ENCODE results near the gene FPGS. TPM values are rescaled to one million over a fixed set of nuclear protein-coding genes. Genes with fewer than 3 reads are reported as not detected.
"Not testable (repeated sequence)": the region's sequence is repeated elsewhere in the genome, so short reads cannot be mapped to it uniquely, and the experiment has no call there.

FPGS gene
- 30.2 TPM for total RNA-seq
- long read RNA-seq, transcript FPGS-203 (15 exons, 2,279 nt) = major isoform, 34 of 56 reads
- long read RNA-seq, transcript FPGS-201 (15 exons, 2,278 nt) = minor isoform, 7 of 56 reads
- long read RNA-seq, partial matches to known transcripts = 3 of 56 reads
- long read RNA-seq, other reads (novel, unspliced or antisense) = 11 of 56 reads

- intact Hi-C loops (cut with DNase I) = no loop called here
- peak; percentile 93 for ATAC-seq
These were observed at the start of gene FPGS for GRCh38 chr9:127802576-127803443. Gene FPGS (plus strand): TSS chr9:127802882. CDS start chr9:127802925, 43 bp downstream.

GRCh38 chr9:127753148-127753547 is 49.5 kb upstream of the FPGS start:
- no peak for DNase-seq (ENCODE audit: missing footprints)
- intact Hi-C loops (cut with DNase I) = no loop called here
- no peak for ATAC-seq

More at GRCh38 chr9:127802576-127803443, at the start of gene FPGS:
- DNase-seq (ENCODE audit: missing footprints) = peak; percentile 94

- ATAC-seq (no peak), DNase-seq (ENCODE audit: missing footprints) (no peak)
- intact Hi-C loops (cut with DNase I) = no loop called here
These were observed 49.1 kb upstream of the FPGS start for GRCh38 chr9:127753622-127754021.

GRCh38 chr9:127754099-127755060 is 48.3 kb upstream of the FPGS start:
- ATAC-seq = peak; percentile 26
- DNase-seq (ENCODE audit: missing footprints) = no peak
- intact Hi-C loops (cut with DNase I) = no loop called here

GRCh38 chr9:127755061-127756060 is 47.3 kb upstream of the FPGS start:
- intact Hi-C loops (cut with DNase I) = no loop called here

GRCh38 chr9:127756233-127756632 is 46.4 kb upstream of the FPGS start:
- no peak for DNase-seq (ENCODE audit: missing footprints)
- intact Hi-C loops (cut with DNase I) = no loop called here
- ATAC-seq = no peak

More at GRCh38 chr9:127755061-127756060, 47.3 kb upstream of the FPGS start:
- ATAC-seq (no peak), DNase-seq (ENCODE audit: missing footprints) (no peak)

- DNase-seq (ENCODE audit: missing footprints); intact Hi-C loops (cut with DNase I); ATAC-seq: not testable (repeated sequence)
These were observed 45.9 kb upstream of the FPGS start for GRCh38 chr9:127756776-127757175.

- DNase-seq (ENCODE audit: missing footprints) = no peak
- ATAC-seq = no peak
- intact Hi-C loops (cut with DNase I) = no loop called here
These were observed 43.8 kb upstream of the FPGS start for GRCh38 chr9:127758843-127759242.

- intact Hi-C loops (cut with DNase I) = loop anchor here (5.0 kb wide), 1 partner anchor 96 kb away; no protein-coding TSS in a partner anchor
- ATAC-seq (no peak), DNase-seq (ENCODE audit: missing footprints) (no peak)
These were observed 41.6 kb upstream of the FPGS start for GRCh38 chr9:127761061-127761460.

- intact Hi-C loops (cut with DNase I) = loop anchor here (5.0 kb wide), 1 partner anchor 96 kb away; no protein-coding TSS in a partner anchor
- no peak for DNase-seq (ENCODE audit: missing footprints)
- no peak for ATAC-seq
These were observed 41.2 kb upstream of the FPGS start for GRCh38 chr9:127761491-127761956.

- peak; percentile 82 for DNase-seq (ENCODE audit: missing footprints)
- intact Hi-C loops (cut with DNase I) = loop anchor here (5.0 kb wide), 1 partner anchor 95 kb away; no protein-coding TSS in a partner anchor
- peak; percentile 52 for ATAC-seq
These were observed 40.5 kb upstream of the FPGS start for GRCh38 chr9:127762111-127762676.

GRCh38 chr9:127763918-127764384 is 38.7 kb upstream of the FPGS start:
- intact Hi-C loops (cut with DNase I) = loop anchor here (5.0 kb wide), 1 partner anchor 93 kb away; no protein-coding TSS in a partner anchor
- ATAC-seq = peak; percentile 66

GRCh38 chr9:127765418-127765817 is 37.3 kb upstream of the FPGS start:
- DNase-seq (ENCODE audit: missing footprints) = no peak
- intact Hi-C loops (cut with DNase I) = no loop called here
- no peak for ATAC-seq

More at GRCh38 chr9:127763918-127764384, 38.7 kb upstream of the FPGS start:
- peak; percentile 83 for DNase-seq (ENCODE audit: missing footprints)

GRCh38 chr9:127767410-127767809 is 35.3 kb upstream of the FPGS start:
- no peak for ATAC-seq
- intact Hi-C loops (cut with DNase I) = no loop called here

GRCh38 chr9:127767909-127768331 is 34.8 kb upstream of the FPGS start:
- no peak for ATAC-seq
- intact Hi-C loops (cut with DNase I) = no loop called here
- DNase-seq (ENCODE audit: missing footprints) = no peak

More at GRCh38 chr9:127767410-127767809, 35.3 kb upstream of the FPGS start:
- no peak for DNase-seq (ENCODE audit: missing footprints)

- ATAC-seq (no peak), DNase-seq (ENCODE audit: missing footprints) (no peak)
- intact Hi-C loops (cut with DNase I) = no loop called here
These were observed 34.0 kb upstream of the FPGS start for GRCh38 chr9:127768698-127769097.

GRCh38 chr9:127769101-127769500 is 33.6 kb upstream of the FPGS start:
- ATAC-seq (no peak), DNase-seq (ENCODE audit: missing footprints) (no peak)
- intact Hi-C loops (cut with DNase I) = no loop called here
